ENCODE data around the gene ULK4.

DNA sequence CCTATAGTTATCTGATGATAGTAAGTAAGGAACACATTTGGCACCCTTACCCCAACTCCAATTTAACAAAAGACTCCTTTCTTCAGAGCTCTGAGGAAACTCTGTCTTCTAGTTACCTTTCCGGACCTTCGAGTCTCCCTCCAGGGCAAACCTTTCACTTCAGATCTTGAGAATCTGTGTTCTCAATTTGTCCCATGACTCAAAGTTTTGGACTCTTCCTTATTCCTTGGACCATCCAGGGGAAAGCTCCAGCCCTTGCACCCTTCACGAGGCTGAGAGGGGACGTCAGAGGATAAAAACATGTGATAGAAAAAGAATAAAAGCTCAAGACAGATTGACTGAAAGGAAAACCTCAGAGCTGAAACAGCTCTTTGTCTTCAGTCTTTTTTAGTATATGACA, 685.7 kb downstream of the ULK4 start:
- no peak for TF ChIP-seq POLR2A (IDR thresholded peaks at IDR 0.05)
- TF ChIP-seq, protein P1, sequence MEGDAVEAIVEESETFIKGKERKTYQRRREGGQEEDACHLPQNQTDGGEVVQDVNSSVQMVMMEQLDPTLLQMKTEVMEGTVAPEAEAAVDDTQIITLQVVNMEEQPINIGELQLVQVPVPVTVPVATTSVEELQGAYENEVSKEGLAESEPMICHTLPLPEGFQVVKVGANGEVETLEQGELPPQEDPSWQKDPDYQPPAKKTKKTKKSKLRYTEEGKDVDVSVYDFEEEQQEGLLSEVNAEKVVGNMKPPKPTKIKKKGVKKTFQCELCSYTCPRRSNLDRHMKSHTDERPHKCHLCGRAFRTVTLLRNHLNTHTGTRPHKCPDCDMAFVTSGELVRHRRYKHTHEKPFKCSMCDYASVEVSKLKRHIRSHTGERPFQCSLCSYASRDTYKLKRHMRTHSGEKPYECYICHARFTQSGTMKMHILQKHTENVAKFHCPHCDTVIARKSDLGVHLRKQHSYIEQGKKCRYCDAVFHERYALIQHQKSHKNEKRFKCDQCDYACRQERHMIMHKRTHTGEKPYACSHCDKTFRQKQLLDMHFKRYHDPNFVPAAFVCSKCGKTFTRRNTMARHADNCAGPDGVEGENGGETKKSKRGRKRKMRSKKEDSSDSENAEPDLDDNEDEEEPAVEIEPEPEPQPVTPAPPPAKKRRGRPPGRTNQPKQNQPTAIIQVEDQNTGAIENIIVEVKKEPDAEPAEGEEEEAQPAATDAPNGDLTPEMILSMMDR (IDR thresholded peaks at IDR 0.05) = no peak

All from tibial nerve (tissue), 3 donors.